HEK293T (cell line): ENCODE results near the gene CADPS2.

Experiments used
- ARNT ChIP-seq: fragments of 450-650 bp; IDR thresholded peaks from 2 replicates; pipeline ENCODE4 v1.6.1; 2017; ENCODE audit warnings: mild to moderate bottlenecking
- L3MBTL2 ChIP-seq: fragments of 450-650 bp; conservative IDR thresholded peaks from 2 replicates; pipeline ENCODE4 v1.6.1; 2016; ENCODE audit warnings: mild to moderate bottlenecking
- LEF1 ChIP-seq: fragments of 450-650 bp; IDR thresholded peaks from 2 replicates; pipeline ENCODE4 v1.6.1; 2017; ENCODE audit warnings: mild to moderate bottlenecking, borderline replicate concordance
- TARDBP ChIP-seq: fragments of 450-650 bp; IDR thresholded peaks from 2 replicates; pipeline ENCODE4 v1.6.1; 2016
- TF ChIP-seq, protein P1 (sequence below): fragments of 450-650 bp; IDR thresholded peaks from 2 replicates; pipeline ENCODE4 v1.6.1; 2016

DNA sequence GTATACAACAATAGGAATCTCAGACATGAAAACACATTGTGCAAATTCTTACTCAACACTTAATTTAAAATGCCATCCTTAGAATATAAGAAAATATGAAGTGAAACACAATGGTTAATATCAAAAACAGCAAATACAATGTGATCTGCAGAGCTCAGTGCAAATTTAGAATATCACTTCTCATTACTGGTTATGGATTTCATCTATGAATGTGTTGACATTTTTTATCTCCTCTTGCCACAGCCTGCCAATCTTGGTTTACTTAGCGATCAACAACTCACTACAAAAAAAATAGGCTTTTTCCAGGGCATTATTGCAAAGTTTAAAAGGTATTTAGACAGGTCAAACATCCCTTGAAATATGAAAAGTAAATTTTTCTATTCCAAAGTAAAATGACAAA, 158.5 kb downstream of the CADPS2 start:
- TF ChIP-seq, protein P1, sequence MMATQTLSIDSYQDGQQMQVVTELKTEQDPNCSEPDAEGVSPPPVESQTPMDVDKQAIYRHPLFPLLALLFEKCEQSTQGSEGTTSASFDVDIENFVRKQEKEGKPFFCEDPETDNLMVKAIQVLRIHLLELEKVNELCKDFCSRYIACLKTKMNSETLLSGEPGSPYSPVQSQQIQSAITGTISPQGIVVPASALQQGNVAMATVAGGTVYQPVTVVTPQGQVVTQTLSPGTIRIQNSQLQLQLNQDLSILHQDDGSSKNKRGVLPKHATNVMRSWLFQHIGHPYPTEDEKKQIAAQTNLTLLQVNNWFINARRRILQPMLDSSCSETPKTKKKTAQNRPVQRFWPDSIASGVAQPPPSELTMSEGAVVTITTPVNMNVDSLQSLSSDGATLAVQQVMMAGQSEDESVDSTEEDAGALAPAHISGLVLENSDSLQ, result no peak
- TF ChIP-seq TARDBP (no peak), L3MBTL2 (no peak), ARNT (no peak), LEF1 (no peak)
